Sigmoid colon (tissue), 7 donors: ENCODE measurements around the gene VPS13D. TPM values are rescaled to one million over a fixed set of nuclear protein-coding genes. Genes with fewer than 3 reads are reported as not detected.

Source experiments
- DNase-seq: peaks from one replicate; pipeline ENCODE4 v3.0.0-alpha.2; 2019
- H3K27ac ChIP-seq, 4 donors: fragments of 200-600 bp; sonication (generic); one replicate each; pipeline ENCODE4 v1.5.1; 2016 to 2019; ENCODE audit warnings: mild to moderate bottlenecking in 1 of 4
- H3K27me3 ChIP-seq, 3 donors: fragments of 200-600 bp; sonication (generic); one replicate each; pipeline ENCODE4 v1.5.1; 2019; ENCODE audit warnings: mild to moderate bottlenecking in 1 of 3
- H3K36me3 ChIP-seq, 4 donors: fragments of 200-600 bp; sonication (generic); one replicate each; pipeline ENCODE4 v1.5.1; 2016 to 2019
- H3K4me1 ChIP-seq, 4 donors: fragments of 200-600 bp; sonication (generic); one replicate each; pipeline ENCODE4 v1.5.1; 2017 to 2019
- H3K4me3 ChIP-seq, 4 donors: fragments of 200-600 bp; sonication (generic); one replicate each; pipeline ENCODE4 v1.5.1; 2017 to 2019; ENCODE audit warnings: mild to moderate bottlenecking in 2 of 4, moderate library complexity in 1 of 4
- H3K9me3 ChIP-seq, 4 donors: fragments of 200-600 bp in 3 of 4; sonication (generic) in 3 of 4; one replicate each; pipeline versions ENCODE4 v1.5.1 to v1.6.1; 2013 to 2019
- CTCF ChIP-seq, 4 experiments: fragments of 450-650 bp in 3 of 4; fragments of 200-600 bp in 1 of 4; IDR thresholded peaks; one replicate each; pipeline ENCODE4 v1.5.1; 2016 to 2019; ENCODE audit warnings: antibody characterized with exemption in 4 of 4, mild to moderate bottlenecking in 3 of 4, moderate library complexity in 2 of 4
- EP300 ChIP-seq, 4 donors: sonication (generic); formaldehyde crosslinking; IDR thresholded peaks; one replicate each; pipeline ENCODE4 v1.6.1; 2017; ENCODE audit warnings: antibody characterized with exemption in 4 of 4
- POLR2A ChIP-seq, 2 donors: fragments of 450-650 bp; IDR thresholded peaks; one replicate each; pipeline ENCODE4 v1.6.1; 2016; ENCODE audit warnings: antibody characterized with exemption in 2 of 2, mild to moderate bottlenecking in 2 of 2, moderate library complexity in 2 of 2
- POLR2AphosphoS5 ChIP-seq, 4 donors: sonication (generic); formaldehyde crosslinking; IDR thresholded peaks; one replicate each; pipeline ENCODE4 v1.6.1; 2017; ENCODE audit warnings: antibody characterized with exemption in 4 of 4
- WGBS, 2 donors: extraction: QIAGEN DNeasy Blood & Tissue Kit; methylation state at CpG; one replicate each; pipeline ENCODE4 v1.1.7; 2013; 5-methylcytosine and 5-hydroxymethylcytosine counted together
- intact Hi-C: fragments of 100-400 bp; cut with DNase I; formaldehyde crosslinking; loops from one replicate; pipeline ENCODE4 v1.15.1; 2023
- polyA plus RNA-seq, 3 donors: library from polyadenylated mRNA; stranded (reverse); fragments of 200-250 nt; gene quantifications; one replicate each; pipeline ENCODE4 v1.2.3, GENCODE V29; 2013
- total RNA-seq, 4 donors: library from RNA; depleted of rRNA; stranded (reverse); fragments of >200 nt; gene quantifications; one replicate each; pipeline ENCODE4 v1.1.0, GENCODE V29; 2016
- donor health status: healthy with polysubstance abuse.
- donor health status: Bipolar disorder and iron deficiency.
- donor health status: healthy.

The VPS13D gene
- total and polyA plus RNA-seq, 7 donors = 7.6 to 90.8 (median 49.7) TPM

DNA sequence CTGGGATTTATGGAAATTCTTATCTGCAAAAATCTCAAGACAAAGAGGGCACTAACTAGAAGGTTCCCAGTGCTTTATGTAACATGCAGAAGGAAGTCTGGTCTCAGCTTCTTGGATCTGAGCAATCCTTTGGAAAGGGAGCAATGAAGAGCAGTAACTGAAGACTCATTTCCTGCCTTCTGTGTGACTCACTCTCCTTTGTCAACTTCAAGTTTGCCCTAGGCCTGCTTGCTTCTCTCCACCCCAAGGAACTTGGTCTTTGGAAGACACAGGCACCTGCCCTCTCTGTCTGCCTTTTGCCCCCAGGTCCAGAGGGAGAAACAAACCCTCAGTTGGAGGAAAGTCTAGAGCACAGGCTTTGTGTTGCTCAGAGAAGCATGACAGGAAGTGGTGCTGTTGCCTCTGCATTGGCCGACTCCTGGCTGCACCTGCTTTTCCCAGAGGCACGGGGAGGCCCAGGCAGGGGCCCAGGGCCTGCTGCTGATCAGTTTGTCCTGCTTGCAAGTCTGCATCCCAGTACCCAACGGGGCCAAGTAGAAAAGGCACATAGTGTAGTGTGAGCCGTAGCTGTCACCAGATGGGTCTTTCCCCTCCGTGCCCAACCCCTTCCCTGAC, 251.0 kb downstream of the VPS13D start:
- peak overlapping the region; percentile 80 to 90 (median 85) for H3K27ac ChIP-seq
- intact Hi-C loops = no loop called here

GRCh38 chr1:12481928-12482327, 252.1 kb downstream of the VPS13D start:
- WGBS, 2 donors = 88 to 96% methylated on average over 6 of the region's 6 CpGs
- Histone ChIP-seq H3K36me3 (no peaks in the 10 kb centered on the region), H3K27me3 (no peaks in the 10 kb centered on the region), H3K4me1 (peaks cover 0 to 76% (median 68%) of the 10 kb centered on the region in 4 donors), H3K9me3 (no peaks in the 10 kb centered on the region), H3K4me3 (no peak overlapping the region), H3K27ac (peak overlapping the region in 3 of 4 donors; percentile 83 to 90 (median 87))
- intact Hi-C loops = no loop called here
- DNase-seq = no peak
- TF ChIP-seq POLR2AphosphoS5 (IDR thresholded peaks at IDR 0.05) = no peak
- TF ChIP-seq EP300 (IDR thresholded peaks at IDR 0.05) = no peak
- TF ChIP-seq POLR2A (IDR thresholded peaks at IDR 0.05) = no peak
- no peak for TF ChIP-seq CTCF (IDR thresholded peaks at IDR 0.05)

More for the DNA sequence above, 251.0 kb downstream of the VPS13D start:
- no peaks in the 10 kb centered on the region for H3K9me3 ChIP-seq
- H3K36me3 ChIP-seq = no peaks in the 10 kb centered on the region
- 54% methylated on average over 5 of the region's 5 CpGs for WGBS, 2 donors
- peaks cover 0 to 76% (median 68%) of the 10 kb centered on the region in 4 donors for H3K4me1 ChIP-seq
- H3K27me3 ChIP-seq = no peaks in the 10 kb centered on the region
- no peak overlapping the region for H3K4me3 ChIP-seq
- TF ChIP-seq POLR2AphosphoS5 (IDR thresholded peaks at IDR 0.05) (peak in 1 of 4 donors; percentile 51), EP300 (IDR thresholded peaks at IDR 0.05) (no peak)
- no peak for DNase-seq

DNA sequence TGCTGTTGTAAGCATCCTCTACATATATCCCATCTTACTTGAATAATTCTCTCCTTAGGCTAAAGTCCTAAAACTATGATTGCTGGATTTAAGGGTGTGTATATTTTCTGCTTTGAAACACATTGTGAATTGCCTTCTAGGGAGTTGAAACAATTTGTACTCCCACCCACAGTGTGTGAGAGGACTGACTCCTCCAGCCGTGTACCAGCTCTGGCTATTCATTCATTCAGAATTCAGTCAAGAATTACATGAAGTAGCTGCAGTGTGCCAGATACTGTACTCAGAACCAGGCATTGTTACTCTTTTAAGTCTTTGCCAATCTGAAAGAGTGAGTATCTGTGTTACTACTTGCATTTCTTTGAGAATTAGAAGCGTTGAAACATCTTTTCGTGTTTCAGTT, 253.2 kb downstream of the VPS13D start:
- Histone ChIP-seq H3K27me3 (no peaks in the 10 kb centered on the region), H3K27ac (peak overlapping the region in 2 of 4 donors; percentile 31 to 35), H3K36me3 (no peaks in the 10 kb centered on the region), H3K4me3 (no peak overlapping the region), H3K4me1 (peaks cover 0 to 66% (median 60%) of the 10 kb centered on the region in 4 donors), H3K9me3 (no peaks in the 10 kb centered on the region)
- WGBS, 2 donors = 92 to 96% methylated on average over 3 of the region's 3 CpGs
- no peak for DNase-seq
- intact Hi-C loops = no loop called here
- TF ChIP-seq POLR2A (IDR thresholded peaks at IDR 0.05) (no peak), EP300 (IDR thresholded peaks at IDR 0.05) (no peak), POLR2AphosphoS5 (IDR thresholded peaks at IDR 0.05) (no peak), CTCF (IDR thresholded peaks at IDR 0.05) (no peak)

- Histone ChIP-seq H3K4me3 (no peak overlapping the region), H3K4me1 (peaks cover 0 to 42% (median 35%) of the 10 kb centered on the region in 4 donors), H3K9me3 (no peaks in the 10 kb centered on the region), H3K27me3 (no peaks in the 10 kb centered on the region), H3K27ac (peak overlapping the region; percentile 31 to 59 (median 46)), H3K36me3 (no peaks in the 10 kb centered on the region)
- TF ChIP-seq POLR2A (IDR thresholded peaks at IDR 0.05) (no peak), POLR2AphosphoS5 (IDR thresholded peaks at IDR 0.05) (peak in 1 of 4 donors; percentile 15), EP300 (IDR thresholded peaks at IDR 0.05) (no peak)
- DNase-seq = no peak
- 87 to 88% methylated on average over 12 of the region's 12 CpGs for WGBS, 2 donors
- intact Hi-C loops = no loop called here
Observed at GRCh38 chr1:12485231-12486058, 255.6 kb downstream of the VPS13D start.

DNA sequence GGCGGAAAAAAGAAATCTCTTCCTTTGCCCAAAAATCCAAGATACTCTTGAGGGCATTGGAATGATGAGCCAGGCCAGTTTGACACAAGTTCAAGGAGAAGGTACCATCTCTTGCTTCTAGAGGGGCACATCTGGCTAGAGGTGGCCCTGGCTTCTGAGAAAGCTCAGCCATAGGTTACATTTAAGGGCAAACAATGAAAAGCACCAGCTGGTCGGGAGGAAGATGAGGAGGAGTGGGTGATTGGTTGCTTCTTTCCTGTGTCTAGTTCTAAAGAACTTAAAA, 256.2 kb downstream of the VPS13D start:
- H3K27ac ChIP-seq = peak overlapping the region; percentile 31 to 59 (median 46)
- no peak for DNase-seq
- WGBS, 2 donors = 91 to 93% methylated on average over 2 of the region's 2 CpGs
- H3K27me3 ChIP-seq = no peaks in the 10 kb centered on the region
- TF ChIP-seq POLR2A (IDR thresholded peaks at IDR 0.05) = no peak
- TF ChIP-seq EP300 (IDR thresholded peaks at IDR 0.05) = no peak
- TF ChIP-seq CTCF (IDR thresholded peaks at IDR 0.05) = no peak
- no peak for TF ChIP-seq POLR2AphosphoS5 (IDR thresholded peaks at IDR 0.05)
- intact Hi-C loops = no loop called here
- no peaks in the 10 kb centered on the region for H3K36me3 ChIP-seq
- no peaks in the 10 kb centered on the region for H3K9me3 ChIP-seq
- H3K4me3 ChIP-seq = no peak overlapping the region
- peaks cover 0 to 36% (median 29%) of the 10 kb centered on the region in 4 donors for H3K4me1 ChIP-seq
